ENCODE results near the gene GPR152.
A peak's percentile ranks its signal among the peaks of the same experiment; 100 is the strongest.

GPR152 gene

DNA sequence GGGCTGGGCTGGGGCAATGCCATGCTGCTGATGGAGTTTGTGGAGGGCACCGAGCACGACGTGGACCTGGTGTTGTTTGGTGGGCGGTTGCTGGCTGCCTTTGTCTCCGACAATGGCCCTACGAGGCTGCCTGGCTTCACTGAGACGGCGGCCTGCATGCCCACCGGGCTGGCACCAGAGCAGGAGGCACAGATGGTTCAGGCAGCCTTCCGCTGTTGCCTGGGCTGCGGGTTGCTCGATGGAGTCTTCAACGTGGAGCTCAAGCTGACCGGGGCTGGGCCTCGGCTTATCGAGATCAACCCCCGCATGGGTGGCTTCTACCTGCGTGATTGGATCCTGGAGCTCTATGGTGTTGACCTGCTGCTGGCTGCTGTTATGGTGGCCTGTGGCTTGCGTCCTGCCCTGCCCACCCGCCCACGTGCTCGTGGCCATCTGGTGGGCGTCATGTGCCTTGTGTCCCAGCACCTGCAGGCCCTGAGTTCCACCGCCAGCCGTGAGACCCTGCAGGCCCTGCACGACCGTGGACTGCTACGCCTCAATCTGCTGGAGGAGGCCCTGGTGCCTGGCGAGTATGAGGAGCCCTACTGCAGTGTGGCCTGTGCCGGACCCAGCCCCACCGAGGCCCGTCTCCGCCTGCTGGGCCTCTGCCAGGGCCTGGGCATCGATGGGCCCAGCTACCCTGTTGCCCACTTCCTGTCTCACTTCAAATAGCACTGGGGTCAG is 28.5 kb downstream of the GPR152 start:
- Histone ChIP-seq H3K36me3 (ENCODE audit: control insufficient read depth, insufficient read depth, low read length) (no peaks in the 10 kb centered on the region), H3K27me3 (replicated peaks; ENCODE audit: control insufficient read depth, insufficient read depth, low read length) (no peaks in the 10 kb centered on the region), H3K4me3 (replicated peaks; ENCODE audit: low read depth, low read length) (no peak overlapping the region)
- TF ChIP-seq, protein P1, sequence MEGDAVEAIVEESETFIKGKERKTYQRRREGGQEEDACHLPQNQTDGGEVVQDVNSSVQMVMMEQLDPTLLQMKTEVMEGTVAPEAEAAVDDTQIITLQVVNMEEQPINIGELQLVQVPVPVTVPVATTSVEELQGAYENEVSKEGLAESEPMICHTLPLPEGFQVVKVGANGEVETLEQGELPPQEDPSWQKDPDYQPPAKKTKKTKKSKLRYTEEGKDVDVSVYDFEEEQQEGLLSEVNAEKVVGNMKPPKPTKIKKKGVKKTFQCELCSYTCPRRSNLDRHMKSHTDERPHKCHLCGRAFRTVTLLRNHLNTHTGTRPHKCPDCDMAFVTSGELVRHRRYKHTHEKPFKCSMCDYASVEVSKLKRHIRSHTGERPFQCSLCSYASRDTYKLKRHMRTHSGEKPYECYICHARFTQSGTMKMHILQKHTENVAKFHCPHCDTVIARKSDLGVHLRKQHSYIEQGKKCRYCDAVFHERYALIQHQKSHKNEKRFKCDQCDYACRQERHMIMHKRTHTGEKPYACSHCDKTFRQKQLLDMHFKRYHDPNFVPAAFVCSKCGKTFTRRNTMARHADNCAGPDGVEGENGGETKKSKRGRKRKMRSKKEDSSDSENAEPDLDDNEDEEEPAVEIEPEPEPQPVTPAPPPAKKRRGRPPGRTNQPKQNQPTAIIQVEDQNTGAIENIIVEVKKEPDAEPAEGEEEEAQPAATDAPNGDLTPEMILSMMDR (IDR thresholded peaks at IDR 0.05; ENCODE audit: insufficient read depth, low read length, poor library complexity, severe bottlenecking): no peak
- DNase-seq (ENCODE audit: extremely low read depth, insufficient read length): no peak

GRCh38 chr11:67423466-67423865 is 29.1 kb downstream of the GPR152 start:
- DNase-seq (ENCODE audit: extremely low read depth, insufficient read length): no peak
- Histone ChIP-seq H3K36me3 (ENCODE audit: control insufficient read depth, insufficient read depth, low read length) (no peaks in the 10 kb centered on the region), H3K27me3 (replicated peaks; ENCODE audit: control insufficient read depth, insufficient read depth, low read length) (no peaks in the 10 kb centered on the region), H3K4me3 (replicated peaks; ENCODE audit: low read depth, low read length) (no peak overlapping the region)
- TF ChIP-seq, protein P1 (IDR thresholded peaks at IDR 0.05; ENCODE audit: insufficient read depth, low read length, poor library complexity, severe bottlenecking): no peak

GRCh38 chr11:67422891-67423290 is 29.6 kb downstream of the GPR152 start:
- no peak overlapping the region for H3K4me3 ChIP-seq (replicated peaks; ENCODE audit: low read depth, low read length)
- no peaks in the 10 kb centered on the region for H3K36me3 ChIP-seq (ENCODE audit: control insufficient read depth, insufficient read depth, low read length)
- TF ChIP-seq, protein P1 (IDR thresholded peaks at IDR 0.05; ENCODE audit: insufficient read depth, low read length, poor library complexity, severe bottlenecking): no peak
- DNase-seq (ENCODE audit: extremely low read depth, insufficient read length): no peak
- no peaks in the 10 kb centered on the region for H3K27me3 ChIP-seq (replicated peaks; ENCODE audit: control insufficient read depth, insufficient read depth, low read length)

GRCh38 chr11:67421430-67422031 is 31.0 kb downstream of the GPR152 start:
- no peaks in the 10 kb centered on the region for H3K27me3 ChIP-seq (replicated peaks; ENCODE audit: control insufficient read depth, insufficient read depth, low read length)
- H3K4me3 ChIP-seq (replicated peaks; ENCODE audit: low read depth, low read length): peak overlapping the region; percentile 22; the same call in 1 of the 2 replicates
- DNase-seq (ENCODE audit: extremely low read depth, insufficient read length): no peak
- TF ChIP-seq, protein P1 (IDR thresholded peaks at IDR 0.05; ENCODE audit: insufficient read depth, low read length, poor library complexity, severe bottlenecking): no peak
- H3K36me3 ChIP-seq (ENCODE audit: control insufficient read depth, insufficient read depth, low read length): no peaks in the 10 kb centered on the region

GRCh38 chr11:67420646-67421429 is 31.7 kb downstream of the GPR152 start:
- peak; percentile 93 for DNase-seq (ENCODE audit: extremely low read depth, insufficient read length)
- TF ChIP-seq, protein P1 (IDR thresholded peaks at IDR 0.05; ENCODE audit: insufficient read depth, low read length, poor library complexity, severe bottlenecking): no peak
- peak overlapping the region; percentile 54 for H3K4me3 ChIP-seq (replicated peaks; ENCODE audit: low read depth, low read length)
- H3K27me3 ChIP-seq (replicated peaks; ENCODE audit: control insufficient read depth, insufficient read depth, low read length): no peaks in the 10 kb centered on the region
- H3K36me3 ChIP-seq (ENCODE audit: control insufficient read depth, insufficient read depth, low read length): no peaks in the 10 kb centered on the region
